ENCODE data around the gene EYA2.
"Not testable (repeated sequence)": the region's sequence is repeated elsewhere in the genome, so short reads cannot be mapped to it uniquely, and the experiment has no call there.

The EYA2 gene

GRCh38 chr20:46915575-46916257 is 21.1 kb downstream of the EYA2 start:
- H3K9me3 ChIP-seq (replicated peaks; ENCODE audit: low read length) = no peaks in the 10 kb centered on the region
- peaks cover 4% of the 10 kb centered on the region for H3K27me3 ChIP-seq (ENCODE audit: control insufficient read depth, insufficient read depth, low read length)
- H3K36me3 ChIP-seq (ENCODE audit: insufficient read depth, low read length) = no peaks in the 10 kb centered on the region
- peak overlapping the region; percentile 42 for H3K4me3 ChIP-seq (ENCODE audit: low read length)
- H3K4me1 ChIP-seq (ENCODE audit: control insufficient read depth, insufficient read depth, low read length) = peaks cover 15% of the 10 kb centered on the region
- H3K4me2 ChIP-seq (ENCODE audit: low read length) = peak overlapping the region; percentile 55
- peak overlapping the region; percentile 49 for H3K9ac ChIP-seq (ENCODE audit: low read depth, low read length)

- H3K27me3 ChIP-seq (ENCODE audit: control insufficient read depth, insufficient read depth, low read length) = peaks cover 4% of the 10 kb centered on the region
- H3K4me1 ChIP-seq (ENCODE audit: control insufficient read depth, insufficient read depth, low read length) = peaks cover 15% of the 10 kb centered on the region
- no peak overlapping the region for H3K4me3 ChIP-seq (ENCODE audit: low read length)
- H3K9ac ChIP-seq (ENCODE audit: low read depth, low read length) = no peak overlapping the region
- no peaks in the 10 kb centered on the region for H3K36me3 ChIP-seq (ENCODE audit: insufficient read depth, low read length)
- no peak overlapping the region for H3K4me2 ChIP-seq (ENCODE audit: low read length)
- H3K9me3 ChIP-seq (replicated peaks; ENCODE audit: low read length) = no peaks in the 10 kb centered on the region
Measured at GRCh38 chr20:46916258-46916603, 21.6 kb downstream of the EYA2 start.

- H3K9me3 ChIP-seq (replicated peaks; ENCODE audit: low read length) = no peaks in the 10 kb centered on the region
- H3K4me2 ChIP-seq (ENCODE audit: low read length) = no peak overlapping the region
- no peak overlapping the region for H3K4me3 ChIP-seq (ENCODE audit: low read length)
- peaks cover 15% of the 10 kb centered on the region for H3K4me1 ChIP-seq (ENCODE audit: control insufficient read depth, insufficient read depth, low read length)
- H3K9ac ChIP-seq (ENCODE audit: low read depth, low read length) = no peak overlapping the region
- H3K36me3 ChIP-seq (ENCODE audit: insufficient read depth, low read length) = no peaks in the 10 kb centered on the region
- peaks cover 4% of the 10 kb centered on the region for H3K27me3 ChIP-seq (ENCODE audit: control insufficient read depth, insufficient read depth, low read length)
Measured at GRCh38 chr20:46917155-46917554, 22.5 kb downstream of the EYA2 start.

GRCh38 chr20:46920114-46920513 is 25.5 kb downstream of the EYA2 start:
- Histone ChIP-seq H3K27me3 (ENCODE audit: control insufficient read depth, insufficient read depth, low read length) (peaks cover 4% of the 10 kb centered on the region), H3K9ac (ENCODE audit: low read depth, low read length) (no peak overlapping the region), H3K9me3 (replicated peaks; ENCODE audit: low read length) (no peaks in the 10 kb centered on the region), H3K36me3 (ENCODE audit: insufficient read depth, low read length) (no peaks in the 10 kb centered on the region), H3K4me2 (ENCODE audit: low read length) (no peak overlapping the region), H3K4me3 (ENCODE audit: low read length) (no peak overlapping the region), H3K4me1 (ENCODE audit: control insufficient read depth, insufficient read depth, low read length) (peaks cover 8% of the 10 kb centered on the region)

- H3K4me1 ChIP-seq (ENCODE audit: control insufficient read depth, insufficient read depth, low read length); H3K9me3 ChIP-seq (replicated peaks; ENCODE audit: low read length); H3K27me3 ChIP-seq (ENCODE audit: control insufficient read depth, insufficient read depth, low read length); H3K4me3 ChIP-seq (ENCODE audit: low read length); H3K9ac ChIP-seq (ENCODE audit: low read depth, low read length); H3K36me3 ChIP-seq (ENCODE audit: insufficient read depth, low read length); H3K4me2 ChIP-seq (ENCODE audit: low read length): not testable (repeated sequence)
Measured at GRCh38 chr20:46922841-46923240, 28.2 kb downstream of the EYA2 start.

GRCh38 chr20:46923550-46923949 is 28.9 kb downstream of the EYA2 start:
- Histone ChIP-seq H3K4me3 (ENCODE audit: low read length) (no peak overlapping the region), H3K36me3 (ENCODE audit: insufficient read depth, low read length) (no peaks in the 10 kb centered on the region), H3K27me3 (ENCODE audit: control insufficient read depth, insufficient read depth, low read length) (no peaks in the 10 kb centered on the region), H3K4me1 (ENCODE audit: control insufficient read depth, insufficient read depth, low read length) (peaks cover 2% of the 10 kb centered on the region), H3K4me2 (ENCODE audit: low read length) (no peak overlapping the region), H3K9ac (ENCODE audit: low read depth, low read length) (no peak overlapping the region), H3K9me3 (replicated peaks; ENCODE audit: low read length) (no peaks in the 10 kb centered on the region)

- Histone ChIP-seq H3K9me3 (replicated peaks; ENCODE audit: low read length) (no peaks in the 10 kb centered on the region), H3K36me3 (ENCODE audit: insufficient read depth, low read length) (no peaks in the 10 kb centered on the region), H3K4me3 (ENCODE audit: low read length) (no peak overlapping the region), H3K27me3 (ENCODE audit: control insufficient read depth, insufficient read depth, low read length) (no peaks in the 10 kb centered on the region), H3K4me1 (ENCODE audit: control insufficient read depth, insufficient read depth, low read length) (peaks cover 5% of the 10 kb centered on the region), H3K9ac (ENCODE audit: low read depth, low read length) (no peak overlapping the region), H3K4me2 (ENCODE audit: low read length) (no peak overlapping the region)
Measured at GRCh38 chr20:46928580-46929132, 34.0 kb downstream of the EYA2 start.

- Histone ChIP-seq H3K4me1 (ENCODE audit: control insufficient read depth, insufficient read depth, low read length) (peaks cover 5% of the 10 kb centered on the region), H3K4me3 (ENCODE audit: low read length) (no peak overlapping the region), H3K9ac (ENCODE audit: low read depth, low read length) (no peak overlapping the region), H3K9me3 (replicated peaks; ENCODE audit: low read length) (no peaks in the 10 kb centered on the region), H3K36me3 (ENCODE audit: insufficient read depth, low read length) (no peaks in the 10 kb centered on the region), H3K27me3 (ENCODE audit: control insufficient read depth, insufficient read depth, low read length) (peaks cover 3% of the 10 kb centered on the region), H3K4me2 (ENCODE audit: low read length) (no peak overlapping the region)
Measured at GRCh38 chr20:46929902-46930301, 35.3 kb downstream of the EYA2 start.

GRCh38 chr20:46930640-46931339 is 36.1 kb downstream of the EYA2 start:
- Histone ChIP-seq H3K4me2 (ENCODE audit: low read length) (no peak overlapping the region), H3K9ac (ENCODE audit: low read depth, low read length) (no peak overlapping the region), H3K4me3 (ENCODE audit: low read length) (no peak overlapping the region), H3K9me3 (replicated peaks; ENCODE audit: low read length) (no peaks in the 10 kb centered on the region), H3K36me3 (ENCODE audit: insufficient read depth, low read length) (no peaks in the 10 kb centered on the region), H3K27me3 (ENCODE audit: control insufficient read depth, insufficient read depth, low read length) (peaks cover 3% of the 10 kb centered on the region), H3K4me1 (ENCODE audit: control insufficient read depth, insufficient read depth, low read length) (peaks cover 5% of the 10 kb centered on the region)

- H3K9ac ChIP-seq (ENCODE audit: low read depth, low read length) = no peak overlapping the region
- H3K36me3 ChIP-seq (ENCODE audit: insufficient read depth, low read length) = no peaks in the 10 kb centered on the region
- peaks cover 3% of the 10 kb centered on the region for H3K27me3 ChIP-seq (ENCODE audit: control insufficient read depth, insufficient read depth, low read length)
- no peak overlapping the region for H3K4me2 ChIP-seq (ENCODE audit: low read length)
- peaks cover 5% of the 10 kb centered on the region for H3K4me1 ChIP-seq (ENCODE audit: control insufficient read depth, insufficient read depth, low read length)
- H3K9me3 ChIP-seq (replicated peaks; ENCODE audit: low read length) = no peaks in the 10 kb centered on the region
- H3K4me3 ChIP-seq (ENCODE audit: low read length) = no peak overlapping the region
Measured at GRCh38 chr20:46931699-46932098, 37.1 kb downstream of the EYA2 start.

GRCh38 chr20:46932439-46932838 is 37.8 kb downstream of the EYA2 start:
- not testable (repeated sequence) for H3K9me3 ChIP-seq (replicated peaks; ENCODE audit: low read length); H3K4me1 ChIP-seq (ENCODE audit: control insufficient read depth, insufficient read depth, low read length); H3K4me2 ChIP-seq (ENCODE audit: low read length)

GRCh38 chr20:46933150-46933549 is 38.5 kb downstream of the EYA2 start:
- Histone ChIP-seq H3K27me3 (ENCODE audit: control insufficient read depth, insufficient read depth, low read length) (peaks cover 3% of the 10 kb centered on the region), H3K4me3 (ENCODE audit: low read length) (no peak overlapping the region), H3K4me1 (ENCODE audit: control insufficient read depth, insufficient read depth, low read length) (peaks cover 5% of the 10 kb centered on the region), H3K4me2 (ENCODE audit: low read length) (no peak overlapping the region), H3K36me3 (ENCODE audit: insufficient read depth, low read length) (no peaks in the 10 kb centered on the region), H3K9ac (ENCODE audit: low read depth, low read length) (no peak overlapping the region), H3K9me3 (replicated peaks; ENCODE audit: low read length) (no peaks in the 10 kb centered on the region)

More at GRCh38 chr20:46932439-46932838, 37.8 kb downstream of the EYA2 start:
- not testable (repeated sequence) for H3K36me3 ChIP-seq (ENCODE audit: insufficient read depth, low read length); H3K9ac ChIP-seq (ENCODE audit: low read depth, low read length); H3K27me3 ChIP-seq (ENCODE audit: control insufficient read depth, insufficient read depth, low read length); H3K4me3 ChIP-seq (ENCODE audit: low read length)
